WTC11 (cell line): ENCODE results near the gene IDE. TPM values are rescaled to one million over a fixed set of nuclear protein-coding genes. Genes with fewer than 3 reads are reported as not detected.
"Not testable (repeated sequence)": the region's sequence is repeated elsewhere in the genome, so short reads cannot be mapped to it uniquely, and the experiment has no call there.

ENCODE experiments used
- ATAC-seq: fragments of 200-7000 bp; cut with Tn5 transposase; 2 replicates; pipeline ENCODE4 v1.10.0; 2021; ENCODE audit warnings: mild to moderate bottlenecking, moderate library complexity
- CTCF ChIA-PET: fragments of 300-600 bp; sonication (Branson Sonifier 250); formaldehyde crosslinking; loops from one replicate; lab custom pipeline; 2021; ENCODE audit warnings: antibody characterized with exemption; lab: Charles Lee
- POLR2A ChIA-PET: fragments of 350-600 bp; sonication (Branson Sonifier 250); formaldehyde crosslinking; loops from one replicate; lab custom pipeline; 2021; ENCODE audit warnings: antibody characterized with exemption; lab: Charles Lee
- DNase-seq: peaks from one replicate; pipeline ENCODE4 v3.0.0; 2021; ENCODE audit warnings: low spot score
- H3K27ac Mint-ChIP-seq: 2 replicates; pipeline ENCODE4 v1.8.0; 2021; ENCODE audit warnings: mixed read lengths
- H3K27me3 Mint-ChIP-seq: 2 replicates; pipeline ENCODE4 v1.8.0; 2021; ENCODE audit warnings: low read depth, mild to moderate bottlenecking, moderate library complexity, mixed read lengths
- H3K36me3 Mint-ChIP-seq: 2 replicates; pipeline ENCODE4 v1.8.0; 2021; ENCODE audit warnings: mixed read lengths
- H3K4me1 Mint-ChIP-seq: 2 replicates; pipeline ENCODE4 v1.8.0; 2022; ENCODE audit warnings: mixed read lengths
- H3K4me3 Mint-ChIP-seq: 2 replicates; pipeline ENCODE4 v1.8.0; 2021; ENCODE audit warnings: mild to moderate bottlenecking, moderate library complexity, mixed read lengths
- H3K9me3 Mint-ChIP-seq: 2 replicates; pipeline ENCODE4 v1.8.0; 2021; ENCODE audit warnings: mixed read lengths
- CBFB ChIP-seq: sonication (generic); formaldehyde crosslinking; IDR thresholded peaks from 2 replicates; pipeline ENCODE4 v1.8.1; 2022; ENCODE audit warnings: mild to moderate bottlenecking, low read depth, missing genetic modification reagents
- ELF4 ChIP-seq: sonication (generic); formaldehyde crosslinking; IDR thresholded peaks from 2 replicates; pipeline ENCODE4 v1.8.1; 2022; ENCODE audit warnings: low read depth, mild to moderate bottlenecking, moderate library complexity, missing genetic modification reagents
- FOXJ3 ChIP-seq: sonication (generic); formaldehyde crosslinking; IDR thresholded peaks from 2 replicates; pipeline ENCODE4 v1.9.0; 2021; ENCODE audit warnings: missing genetic modification reagents, mild to moderate bottlenecking, borderline replicate concordance
- FOXK1 ChIP-seq: sonication (generic); formaldehyde crosslinking; IDR thresholded peaks from 2 replicates; pipeline ENCODE4 v1.8.0; 2022; ENCODE audit warnings: mild to moderate bottlenecking, moderate library complexity, missing genetic modification reagents
- GABPB1 ChIP-seq: sonication (generic); formaldehyde crosslinking; IDR thresholded peaks from 2 replicates; pipeline ENCODE4 v1.8.1; 2023; ENCODE audit warnings: mild to moderate bottlenecking, missing genetic modification reagents
- GRHL2 ChIP-seq: fragments of 250-450 bp; sonication (Bioruptor Pico); IDR thresholded peaks from 2 replicates; pipeline ENCODE4 v1.8.0; 2022; ENCODE audit warnings: mild to moderate bottlenecking, moderate library complexity; ENCODE audit not compliant: insufficient replicate concordance, severe bottlenecking
- GTF2I ChIP-seq: fragments of 250-450 bp; sonication (Bioruptor Pico); conservative IDR thresholded peaks from 2 replicates; pipeline ENCODE4 v1.4.0; 2021; ENCODE audit warnings: mild to moderate bottlenecking
- HMGA2 ChIP-seq: fragments of 250-450 bp; sonication (Bioruptor Pico); IDR thresholded peaks from 2 replicates; pipeline ENCODE4 v1.4.0; 2021; ENCODE audit warnings: mild to moderate bottlenecking, moderate library complexity
- NFYB ChIP-seq: sonication (generic); formaldehyde crosslinking; conservative IDR thresholded peaks from 2 replicates; pipeline ENCODE4 v1.8.0; 2022; ENCODE audit warnings: low read depth, missing genetic modification reagents
- RORB ChIP-seq: fragments of 250-450 bp; sonication (Bioruptor Pico); IDR thresholded peaks from 2 replicates; pipeline ENCODE4 v1.9.0; 2021; ENCODE audit warnings: mild to moderate bottlenecking
- ZNF219 ChIP-seq: sonication (generic); formaldehyde crosslinking; IDR thresholded peaks from 2 replicates; pipeline ENCODE4 v1.8.0; 2023; ENCODE audit warnings: missing genetic modification reagents, mild to moderate bottlenecking, borderline replicate concordance
- ZNF232 ChIP-seq: sonication (generic); formaldehyde crosslinking; IDR thresholded peaks from 2 replicates; pipeline ENCODE4 v1.8.0; 2022; ENCODE audit warnings: mild to moderate bottlenecking, missing genetic modification reagents
- ZNF263 ChIP-seq: sonication (generic); formaldehyde crosslinking; IDR thresholded peaks from 2 replicates; pipeline ENCODE4 v1.8.1; 2022; ENCODE audit warnings: low read depth, mild to moderate bottlenecking, moderate library complexity, missing genetic modification reagents
- ZNF396 ChIP-seq: fragments of 250-450 bp; sonication (Bioruptor Pico); IDR thresholded peaks from 2 replicates; pipeline ENCODE4 v1.8.0; 2021; ENCODE audit warnings: mild to moderate bottlenecking, moderate library complexity, borderline replicate concordance
- total RNA-seq: library from RNA; stranded (reverse); gene quantifications from 3 replicates; pipeline ENCODE4 v1.2.3, GENCODE V29; 2021
- TF ChIP-seq, protein P1 (sequence below): sonication (generic); formaldehyde crosslinking; IDR thresholded peaks from 2 replicates; pipeline ENCODE4 v1.8.1; 2022; ENCODE audit warnings: mild to moderate bottlenecking, missing genetic modification reagents, moderate library complexity, borderline replicate concordance
- TF ChIP-seq, protein P2 (sequence below): fragments of 200-600 bp; IDR thresholded peaks from 2 replicates; pipeline ENCODE4 v1.8.0; 2022; ENCODE audit warnings: antibody characterized with exemption
- TF ChIP-seq, protein P3 (sequence below): sonication (generic); formaldehyde crosslinking; IDR thresholded peaks from 2 replicates; pipeline ENCODE4 v1.8.1; 2023; ENCODE audit warnings: mild to moderate bottlenecking, missing genetic modification reagents, moderate library complexity
- TF ChIP-seq, protein P4 (sequence below): sonication (generic); formaldehyde crosslinking; IDR thresholded peaks from 2 replicates; pipeline ENCODE4 v1.8.0; 2023; ENCODE audit warnings: mild to moderate bottlenecking, missing genetic modification reagents
- TF ChIP-seq, protein P5 (sequence below): fragments of 250-450 bp; sonication (Bioruptor Pico); IDR thresholded peaks from 2 replicates; pipeline ENCODE4 v1.8.0; 2021; ENCODE audit warnings: mild to moderate bottlenecking
- TF ChIP-seq, protein P6 (sequence below): sonication (generic); formaldehyde crosslinking; IDR thresholded peaks from 2 replicates; pipeline ENCODE4 v1.8.1; 2022; ENCODE audit warnings: mild to moderate bottlenecking, moderate library complexity, missing genetic modification reagents

Gene IDE
- total RNA-seq, 1 experiment from 2014 or later: 50.5 TPM

DNA sequence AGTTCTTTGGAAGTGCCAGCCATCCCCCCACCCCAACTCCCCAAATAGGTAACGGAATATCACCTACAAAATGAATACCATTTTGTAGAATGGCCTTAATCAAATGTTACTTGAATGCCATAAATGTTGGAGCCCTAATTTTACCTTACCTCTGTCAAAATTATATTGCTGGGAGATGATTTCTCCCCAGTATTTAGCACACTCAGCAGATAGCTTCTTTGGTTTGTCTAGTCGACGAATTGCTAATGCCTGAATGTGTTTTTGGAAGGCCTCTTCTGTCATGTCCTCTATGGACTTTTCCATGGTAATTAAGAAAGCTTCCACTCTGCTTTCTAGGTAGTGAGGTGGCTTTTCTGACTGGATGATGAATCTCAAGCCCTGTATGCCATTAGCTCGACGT is 110.3 kb downstream of the IDE start (continued):
- TF ChIP-seq, protein P1, sequence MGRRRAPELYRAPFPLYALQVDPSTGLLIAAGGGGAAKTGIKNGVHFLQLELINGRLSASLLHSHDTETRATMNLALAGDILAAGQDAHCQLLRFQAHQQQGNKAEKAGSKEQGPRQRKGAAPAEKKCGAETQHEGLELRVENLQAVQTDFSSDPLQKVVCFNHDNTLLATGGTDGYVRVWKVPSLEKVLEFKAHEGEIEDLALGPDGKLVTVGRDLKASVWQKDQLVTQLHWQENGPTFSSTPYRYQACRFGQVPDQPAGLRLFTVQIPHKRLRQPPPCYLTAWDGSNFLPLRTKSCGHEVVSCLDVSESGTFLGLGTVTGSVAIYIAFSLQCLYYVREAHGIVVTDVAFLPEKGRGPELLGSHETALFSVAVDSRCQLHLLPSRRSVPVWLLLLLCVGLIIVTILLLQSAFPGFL: no peak

DNA sequence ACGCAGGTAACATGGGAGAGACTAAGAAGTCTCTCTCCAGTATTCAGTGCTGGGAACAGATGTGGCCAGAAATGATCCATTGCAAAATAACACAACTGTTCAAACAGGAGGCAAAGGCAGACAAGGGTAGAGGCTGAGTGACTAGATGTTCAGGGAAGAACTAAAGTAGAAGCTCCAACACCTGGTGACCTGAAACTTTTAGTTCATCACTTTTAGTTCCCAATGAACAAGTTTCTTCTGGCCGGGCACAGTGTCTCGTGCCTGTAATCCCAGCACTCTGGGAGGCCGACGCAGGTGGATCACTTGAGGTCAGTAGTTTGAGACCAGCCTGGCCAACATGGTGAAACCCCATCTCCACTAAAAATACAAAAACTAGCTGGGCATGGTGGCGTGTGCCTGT is 118.9 kb downstream of the IDE start:
- H3K4me1 Mint-ChIP-seq, DNase-seq, H3K27ac Mint-ChIP-seq, CTCF ChIA-PET, ATAC-seq, H3K9me3 Mint-ChIP-seq, H3K27me3 Mint-ChIP-seq, H3K4me3 Mint-ChIP-seq, H3K36me3 Mint-ChIP-seq, POLR2A ChIA-PET: not testable (repeated sequence)

DNA sequence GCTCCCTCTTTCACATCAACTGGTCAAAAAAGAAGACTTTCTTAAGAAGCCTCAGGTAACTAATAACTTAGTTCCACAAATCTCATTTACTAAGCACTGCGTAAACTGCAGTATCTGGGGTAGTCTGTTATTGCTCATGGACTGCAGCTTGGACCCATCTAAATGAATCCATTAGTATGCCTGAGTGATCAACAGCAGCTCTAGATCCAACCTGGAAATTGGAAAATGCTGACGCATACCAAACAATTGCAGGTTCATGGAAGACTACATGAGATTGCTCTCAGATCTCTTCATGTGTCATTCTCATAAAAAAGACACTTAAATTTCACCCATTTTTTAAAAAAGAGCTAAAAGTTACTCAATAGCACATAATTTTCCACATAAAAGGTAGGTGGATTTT is 121.6 kb downstream of the IDE start:
- ChIA-PET POLR2A (no interaction called here), CTCF (no interaction called here)
- H3K36me3 Mint-ChIP-seq: peaks cover 7% of the 10 kb centered on the region
- DNase-seq: no peak
- TF ChIP-seq HMGA2 (CRISPR knock-in tag) (no peak), GABPB1 (no peak), RORB (CRISPR knock-in tag) (no peak), NFYB (CRISPR knock-in tag) (no peak), FOXJ3 (CRISPR knock-in tag) (no peak)
- TF ChIP-seq, protein P2, sequence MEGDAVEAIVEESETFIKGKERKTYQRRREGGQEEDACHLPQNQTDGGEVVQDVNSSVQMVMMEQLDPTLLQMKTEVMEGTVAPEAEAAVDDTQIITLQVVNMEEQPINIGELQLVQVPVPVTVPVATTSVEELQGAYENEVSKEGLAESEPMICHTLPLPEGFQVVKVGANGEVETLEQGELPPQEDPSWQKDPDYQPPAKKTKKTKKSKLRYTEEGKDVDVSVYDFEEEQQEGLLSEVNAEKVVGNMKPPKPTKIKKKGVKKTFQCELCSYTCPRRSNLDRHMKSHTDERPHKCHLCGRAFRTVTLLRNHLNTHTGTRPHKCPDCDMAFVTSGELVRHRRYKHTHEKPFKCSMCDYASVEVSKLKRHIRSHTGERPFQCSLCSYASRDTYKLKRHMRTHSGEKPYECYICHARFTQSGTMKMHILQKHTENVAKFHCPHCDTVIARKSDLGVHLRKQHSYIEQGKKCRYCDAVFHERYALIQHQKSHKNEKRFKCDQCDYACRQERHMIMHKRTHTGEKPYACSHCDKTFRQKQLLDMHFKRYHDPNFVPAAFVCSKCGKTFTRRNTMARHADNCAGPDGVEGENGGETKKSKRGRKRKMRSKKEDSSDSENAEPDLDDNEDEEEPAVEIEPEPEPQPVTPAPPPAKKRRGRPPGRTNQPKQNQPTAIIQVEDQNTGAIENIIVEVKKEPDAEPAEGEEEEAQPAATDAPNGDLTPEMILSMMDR: no peak
- no peaks in the 10 kb centered on the region; the same call in 1 of the 2 replicates for H3K9me3 Mint-ChIP-seq
- no peak overlapping the region for H3K27ac Mint-ChIP-seq
- no peaks in the 10 kb centered on the region for H3K27me3 Mint-ChIP-seq
- H3K4me1 Mint-ChIP-seq: no peaks in the 10 kb centered on the region
- no peak for ATAC-seq
- H3K4me3 Mint-ChIP-seq: no peak overlapping the region

DNA sequence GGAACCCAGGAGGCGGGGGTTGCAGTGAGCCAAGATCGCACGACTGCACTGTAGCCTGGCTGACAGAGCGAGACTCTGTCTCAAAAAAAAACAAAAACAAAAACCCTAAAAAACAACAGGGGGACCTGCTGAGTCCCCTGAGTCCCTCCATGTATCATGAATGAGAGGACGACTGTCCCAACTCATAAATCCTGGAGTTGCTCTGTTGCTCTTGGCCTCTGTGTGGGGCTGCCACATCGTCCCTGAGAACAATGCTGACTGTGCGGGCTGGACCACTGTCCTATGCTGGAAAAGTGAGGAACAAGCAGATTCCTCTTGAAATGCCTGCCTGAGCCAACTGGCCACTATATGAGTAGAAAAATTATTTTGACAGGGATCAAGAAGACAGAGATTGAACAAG is 122.5 kb downstream of the IDE start:
- ATAC-seq (no peak), DNase-seq (no peak)
- CTCF ChIA-PET: no interaction called here
- Mint-ChIP-seq H3K9me3 (no peaks in the 10 kb centered on the region; the same call in 1 of the 2 replicates), H3K4me1 (no peaks in the 10 kb centered on the region), H3K4me3 (no peak overlapping the region), H3K27ac (no peak overlapping the region), H3K36me3 (peaks cover 7% of the 10 kb centered on the region), H3K27me3 (no peaks in the 10 kb centered on the region)
- POLR2A ChIA-PET: no interaction called here
- TF ChIP-seq, protein P3, sequence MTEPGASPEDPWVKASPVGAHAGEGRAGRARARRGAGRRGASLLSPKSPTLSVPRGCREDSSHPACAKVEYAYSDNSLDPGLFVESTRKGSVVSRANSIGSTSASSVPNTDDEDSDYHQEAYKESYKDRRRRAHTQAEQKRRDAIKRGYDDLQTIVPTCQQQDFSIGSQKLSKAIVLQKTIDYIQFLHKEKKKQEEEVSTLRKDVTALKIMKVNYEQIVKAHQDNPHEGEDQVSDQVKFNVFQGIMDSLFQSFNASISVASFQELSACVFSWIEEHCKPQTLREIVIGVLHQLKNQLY (CRISPR knock-in tag): no peak
- TF ChIP-seq FOXK1 (no peak), ZNF396 (CRISPR knock-in tag) (no peak), GTF2I (CRISPR knock-in tag) (no peak), ZNF219 (CRISPR knock-in tag) (no peak), ZNF263 (CRISPR knock-in tag) (no peak), ELF4 (CRISPR knock-in tag) (no peak), GRHL2 (CRISPR knock-in tag) (no peak), FOXJ3 (CRISPR knock-in tag) (no peak), NFYB (CRISPR knock-in tag) (no peak), ZNF232 (CRISPR knock-in tag) (no peak), CBFB (no peak), GABPB1 (no peak)
- TF ChIP-seq, protein P4, sequence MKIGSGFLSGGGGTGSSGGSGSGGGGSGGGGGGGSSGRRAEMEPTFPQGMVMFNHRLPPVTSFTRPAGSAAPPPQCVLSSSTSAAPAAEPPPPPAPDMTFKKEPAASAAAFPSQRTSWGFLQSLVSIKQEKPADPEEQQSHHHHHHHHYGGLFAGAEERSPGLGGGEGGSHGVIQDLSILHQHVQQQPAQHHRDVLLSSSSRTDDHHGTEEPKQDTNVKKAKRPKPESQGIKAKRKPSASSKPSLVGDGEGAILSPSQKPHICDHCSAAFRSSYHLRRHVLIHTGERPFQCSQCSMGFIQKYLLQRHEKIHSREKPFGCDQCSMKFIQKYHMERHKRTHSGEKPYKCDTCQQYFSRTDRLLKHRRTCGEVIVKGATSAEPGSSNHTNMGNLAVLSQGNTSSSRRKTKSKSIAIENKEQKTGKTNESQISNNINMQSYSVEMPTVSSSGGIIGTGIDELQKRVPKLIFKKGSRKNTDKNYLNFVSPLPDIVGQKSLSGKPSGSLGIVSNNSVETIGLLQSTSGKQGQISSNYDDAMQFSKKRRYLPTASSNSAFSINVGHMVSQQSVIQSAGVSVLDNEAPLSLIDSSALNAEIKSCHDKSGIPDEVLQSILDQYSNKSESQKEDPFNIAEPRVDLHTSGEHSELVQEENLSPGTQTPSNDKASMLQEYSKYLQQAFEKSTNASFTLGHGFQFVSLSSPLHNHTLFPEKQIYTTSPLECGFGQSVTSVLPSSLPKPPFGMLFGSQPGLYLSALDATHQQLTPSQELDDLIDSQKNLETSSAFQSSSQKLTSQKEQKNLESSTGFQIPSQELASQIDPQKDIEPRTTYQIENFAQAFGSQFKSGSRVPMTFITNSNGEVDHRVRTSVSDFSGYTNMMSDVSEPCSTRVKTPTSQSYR (CRISPR knock-in tag): no peak
- TF ChIP-seq, protein P5, sequence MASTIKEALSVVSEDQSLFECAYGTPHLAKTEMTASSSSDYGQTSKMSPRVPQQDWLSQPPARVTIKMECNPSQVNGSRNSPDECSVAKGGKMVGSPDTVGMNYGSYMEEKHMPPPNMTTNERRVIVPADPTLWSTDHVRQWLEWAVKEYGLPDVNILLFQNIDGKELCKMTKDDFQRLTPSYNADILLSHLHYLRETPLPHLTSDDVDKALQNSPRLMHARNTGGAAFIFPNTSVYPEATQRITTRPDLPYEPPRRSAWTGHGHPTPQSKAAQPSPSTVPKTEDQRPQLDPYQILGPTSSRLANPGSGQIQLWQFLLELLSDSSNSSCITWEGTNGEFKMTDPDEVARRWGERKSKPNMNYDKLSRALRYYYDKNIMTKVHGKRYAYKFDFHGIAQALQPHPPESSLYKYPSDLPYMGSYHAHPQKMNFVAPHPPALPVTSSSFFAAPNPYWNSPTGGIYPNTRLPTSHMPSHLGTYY: no peak
- TF ChIP-seq, protein P6, sequence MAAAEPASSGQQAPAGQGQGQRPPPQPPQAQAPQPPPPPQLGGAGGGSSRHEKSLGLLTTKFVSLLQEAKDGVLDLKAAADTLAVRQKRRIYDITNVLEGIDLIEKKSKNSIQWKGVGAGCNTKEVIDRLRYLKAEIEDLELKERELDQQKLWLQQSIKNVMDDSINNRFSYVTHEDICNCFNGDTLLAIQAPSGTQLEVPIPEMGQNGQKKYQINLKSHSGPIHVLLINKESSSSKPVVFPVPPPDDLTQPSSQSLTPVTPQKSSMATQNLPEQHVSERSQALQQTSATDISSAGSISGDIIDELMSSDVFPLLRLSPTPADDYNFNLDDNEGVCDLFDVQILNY (CRISPR knock-in tag): no peak
